Left ventricle myocardium inferior (tissue), 1 donor: Measurements from ENCODE around the gene KIR3DL1. TPM values are rescaled to one million over a fixed set of nuclear protein-coding genes. Genes with fewer than 3 reads are reported as not detected.

Source experiments
- DNase-seq: peaks from one replicate; pipeline ENCODE4 v3.0.0-alpha.2; 2020
- H3K27ac ChIP-seq: fragments of 200-600 bp; replicated peaks from 2 replicates; pipeline ENCODE4 v1.8.0; 2021
- H3K27me3 ChIP-seq: fragments of 200-600 bp; 2 replicates; pipeline ENCODE4 v1.8.0; 2021; ENCODE audit warnings: low read depth
- H3K36me3 ChIP-seq: fragments of 200-600 bp; 2 replicates; pipeline ENCODE4 v1.8.0; 2021
- H3K4me1 ChIP-seq: fragments of 200-600 bp; 2 replicates; pipeline ENCODE4 v1.8.0; 2021
- H3K4me3 ChIP-seq: fragments of 200-600 bp; 2 replicates; pipeline ENCODE4 v1.8.0; 2021; ENCODE audit warnings: mild to moderate bottlenecking, moderate library complexity
- H3K9me3 ChIP-seq: fragments of 200-600 bp; replicated peaks from 2 replicates; pipeline ENCODE4 v1.8.0; 2021
- CTCF ChIP-seq: fragments of 200-600 bp; IDR thresholded peaks from 2 replicates; pipeline ENCODE4 v1.8.0; 2021; ENCODE audit warnings: antibody characterized with exemption, mild to moderate bottlenecking, borderline replicate concordance
- intact Hi-C: fragments of 100-400 bp; cut with micrococcal nuclease; formaldehyde crosslinking; loops from one replicate; pipeline ENCODE4 v1.11.0; 2022
- total RNA-seq: library from RNA; stranded (reverse); fragmentation: NEBNext Ultra II Directional; extraction: Animal tissue kit (Norgen Biotek cat#: 25700); gene quantifications from one replicate; pipeline ENCODE4 v1.2.1, GENCODE V29; 2021
- donor health status: DM: no; HTN: yes; CAD: no; lungs with severe emphysema.

KIR3DL1 gene
- total RNA-seq, 1 donor from 2014 or later = not detected

- H3K27me3 ChIP-seq = peaks cover 21% of the 10 kb centered on the region
- no peaks in the 10 kb centered on the region for H3K9me3 ChIP-seq
- H3K27ac ChIP-seq = no peak overlapping the region
- no peak overlapping the region for H3K4me3 ChIP-seq
- intact Hi-C loops = no loop called here
- no peak for DNase-seq
- no peak for TF ChIP-seq CTCF
- no peaks in the 10 kb centered on the region for H3K36me3 ChIP-seq
- no peaks in the 10 kb centered on the region for H3K4me1 ChIP-seq
Measured at GRCh38 chr19:54790711-54791110, 25.6 kb upstream of the KIR3DL1 start.

- DNase-seq = no peak
- Histone ChIP-seq H3K27me3 (peaks cover 14% of the 10 kb centered on the region), H3K4me1 (no peaks in the 10 kb centered on the region), H3K36me3 (no peaks in the 10 kb centered on the region), H3K27ac (no peak overlapping the region), H3K9me3 (no peaks in the 10 kb centered on the region), H3K4me3 (no peak overlapping the region)
- TF ChIP-seq CTCF = no peak
- intact Hi-C loops = no loop called here
Measured at GRCh38 chr19:54791476-54791875, 24.8 kb upstream of the KIR3DL1 start.

GRCh38 chr19:54792814-54793213, 23.5 kb upstream of the KIR3DL1 start:
- TF ChIP-seq CTCF = no peak
- intact Hi-C loops = no loop called here
- Histone ChIP-seq H3K27me3 (peaks cover 11% of the 10 kb centered on the region), H3K27ac (peak overlapping the region; percentile 32), H3K4me1 (no peaks in the 10 kb centered on the region), H3K36me3 (no peaks in the 10 kb centered on the region), H3K4me3 (peak overlapping the region; percentile 51), H3K9me3 (no peaks in the 10 kb centered on the region)
- no peak for DNase-seq

- no peaks in the 10 kb centered on the region for H3K4me1 ChIP-seq
- H3K27me3 ChIP-seq = peaks cover 12% of the 10 kb centered on the region
- no peak for TF ChIP-seq CTCF
Measured at GRCh38 chr19:54795758-54796157, 20.5 kb upstream of the KIR3DL1 start.

GRCh38 chr19:54803410-54803809, 12.9 kb upstream of the KIR3DL1 start, which contains the start of gene KIR2DL4:
Gene KIR2DL4, plus strand, starts transcription at chr19:54803610. Its CDS starts 42 bp downstream, at chr19:54803652.
- no peak within 1 kb of the TSS for H3K4me3 ChIP-seq
- peaks cover 4% of the 10 kb centered on the region for H3K9me3 ChIP-seq
- H3K27ac ChIP-seq = no peak within 1 kb of the TSS
- no peaks in the 10 kb centered on the region for H3K36me3 ChIP-seq
- DNase-seq = no peak
- no peaks in the 10 kb centered on the region for H3K4me1 ChIP-seq
- intact Hi-C loops = no loop called here
- peaks cover 43% of the 10 kb centered on the region for H3K27me3 ChIP-seq
- no peak for TF ChIP-seq CTCF

More at GRCh38 chr19:54795758-54796157, 20.5 kb upstream of the KIR3DL1 start:
- Histone ChIP-seq H3K27ac (no peak overlapping the region), H3K4me3 (no peak overlapping the region), H3K9me3 (no peaks in the 10 kb centered on the region), H3K36me3 (no peaks in the 10 kb centered on the region)
- DNase-seq = no peak
- intact Hi-C loops = no loop called here
